T-helper 1 cell treated with Interleukin-12 subunit alpha and Interleukin-12 subunit beta and Interleukin-4 antibody, amounts not matched to agents 30 μg/mL and 1 μg/mL, for 36 hours (primary cell): Measurements from ENCODE around the gene GPANK1.

Source experiments
- H3K27ac Mint-ChIP-seq: one replicate; pipeline ENCODE4 v1.8.0; 2021; ENCODE audit warnings: mild to moderate bottlenecking, mixed read lengths
- H3K27me3 Mint-ChIP-seq: one replicate; pipeline ENCODE4 v1.8.0; 2021; ENCODE audit warnings: low read depth, mixed read lengths
- H3K36me3 Mint-ChIP-seq: one replicate; pipeline ENCODE4 v1.8.0; 2021; ENCODE audit warnings: low read depth, mixed read lengths
- H3K4me1 Mint-ChIP-seq: one replicate; pipeline ENCODE4 v1.8.0; 2021; ENCODE audit warnings: low read depth, mixed read lengths
- H3K4me3 Mint-ChIP-seq: one replicate; pipeline ENCODE4 v1.8.0; 2021; ENCODE audit warnings: mild to moderate bottlenecking, moderate library complexity, mixed read lengths
- H3K9me3 Mint-ChIP-seq: one replicate; pipeline ENCODE4 v1.8.0; 2021; ENCODE audit warnings: mixed read lengths

Gene GPANK1

GRCh38 chr6:31661262-31662123, 3.3 kb downstream of the GPANK1 start:
- H3K36me3 Mint-ChIP-seq: peaks cover 58% of the 10 kb centered on the region
- H3K4me1 Mint-ChIP-seq: peaks cover 60% of the 10 kb centered on the region
- peak overlapping the region; percentile 73 for H3K27ac Mint-ChIP-seq
- H3K4me3 Mint-ChIP-seq: peak overlapping the region; percentile 93
- H3K9me3 Mint-ChIP-seq: no peaks in the 10 kb centered on the region
- H3K27me3 Mint-ChIP-seq: no peaks in the 10 kb centered on the region

- Mint-ChIP-seq H3K27ac (peak within 1 kb of the TSS; percentile 88), H3K4me1 (peaks cover 58% of the 10 kb centered on the region), H3K27me3 (no peaks in the 10 kb centered on the region), H3K4me3 (peak within 1 kb of the TSS; percentile 93), H3K36me3 (peaks cover 55% of the 10 kb centered on the region), H3K9me3 (no peaks in the 10 kb centered on the region)
Observed at GRCh38 chr6:31660381-31661261, 4.2 kb downstream of the GPANK1 start, which contains the start of gene C6orf47. Gene C6orf47 (minus strand): TSS chr6:31660778. CDS start chr6:31659947, 831 bp downstream.

- Mint-ChIP-seq H3K36me3 (peaks cover 57% of the 10 kb centered on the region), H3K27me3 (no peaks in the 10 kb centered on the region), H3K4me1 (peaks cover 60% of the 10 kb centered on the region), H3K4me3 (peak overlapping the region; percentile 93), H3K27ac (peak overlapping the region; percentile 88), H3K9me3 (no peaks in the 10 kb centered on the region)
Observed at GRCh38 chr6:31659649-31660380, 5.0 kb downstream of the GPANK1 start.

- Mint-ChIP-seq H3K9me3 (no peaks in the 10 kb centered on the region), H3K27me3 (no peaks in the 10 kb centered on the region), H3K4me3 (peak overlapping the region; percentile 93), H3K4me1 (peaks cover 55% of the 10 kb centered on the region), H3K36me3 (peaks cover 50% of the 10 kb centered on the region), H3K27ac (peak overlapping the region; percentile 88)
Observed at GRCh38 chr6:31658983-31659648, 5.7 kb downstream of the GPANK1 start.

- peaks cover 45% of the 10 kb centered on the region for H3K36me3 Mint-ChIP-seq
- H3K4me1 Mint-ChIP-seq: peaks cover 47% of the 10 kb centered on the region
- no peaks in the 10 kb centered on the region for H3K9me3 Mint-ChIP-seq
- peak overlapping the region; percentile 67 for H3K27ac Mint-ChIP-seq
- H3K27me3 Mint-ChIP-seq: no peaks in the 10 kb centered on the region
- H3K4me3 Mint-ChIP-seq: peak overlapping the region; percentile 76
Observed at GRCh38 chr6:31658158-31658688, 6.6 kb downstream of the GPANK1 start.

GRCh38 chr6:31657406-31658157, 7.2 kb downstream of the GPANK1 start:
- no peaks in the 10 kb centered on the region for H3K9me3 Mint-ChIP-seq
- peaks cover 42% of the 10 kb centered on the region for H3K36me3 Mint-ChIP-seq
- peak overlapping the region; percentile 67 for H3K27ac Mint-ChIP-seq
- peaks cover 45% of the 10 kb centered on the region for H3K4me1 Mint-ChIP-seq
- H3K27me3 Mint-ChIP-seq: no peaks in the 10 kb centered on the region
- peak overlapping the region; percentile 76 for H3K4me3 Mint-ChIP-seq

GRCh38 chr6:31655349-31656237, 9.2 kb downstream of the GPANK1 start, which contains the start of gene APOM:
Gene APOM (plus strand): TSS chr6:31655894. CDS start chr6:31655967, 73 bp downstream.
- no peaks in the 10 kb centered on the region for H3K27me3 Mint-ChIP-seq
- H3K9me3 Mint-ChIP-seq: no peaks in the 10 kb centered on the region
- peaks cover 47% of the 10 kb centered on the region for H3K4me1 Mint-ChIP-seq
- peak within 1 kb of the TSS; percentile 38 for H3K4me3 Mint-ChIP-seq
- H3K36me3 Mint-ChIP-seq: peaks cover 39% of the 10 kb centered on the region
- H3K27ac Mint-ChIP-seq: no peak within 1 kb of the TSS

GRCh38 chr6:31654574-31655348, 10.0 kb downstream of the GPANK1 start:
- H3K27me3 Mint-ChIP-seq: no peaks in the 10 kb centered on the region
- no peaks in the 10 kb centered on the region for H3K9me3 Mint-ChIP-seq
- peaks cover 46% of the 10 kb centered on the region for H3K4me1 Mint-ChIP-seq
- peaks cover 35% of the 10 kb centered on the region for H3K36me3 Mint-ChIP-seq
- H3K4me3 Mint-ChIP-seq: no peak overlapping the region
- H3K27ac Mint-ChIP-seq: no peak overlapping the region

- Mint-ChIP-seq H3K9me3 (no peaks in the 10 kb centered on the region), H3K27ac (peak overlapping the region; percentile 99), H3K27me3 (no peaks in the 10 kb centered on the region), H3K36me3 (peaks cover 42% of the 10 kb centered on the region), H3K4me3 (peak overlapping the region; percentile 98), H3K4me1 (peaks cover 37% of the 10 kb centered on the region)
Observed at GRCh38 chr6:31652925-31653724, 11.7 kb downstream of the GPANK1 start.

- Mint-ChIP-seq H3K4me3 (peak overlapping the region; percentile 98), H3K27me3 (no peaks in the 10 kb centered on the region), H3K27ac (peak overlapping the region; percentile 99), H3K36me3 (peaks cover 40% of the 10 kb centered on the region), H3K4me1 (peaks cover 27% of the 10 kb centered on the region), H3K9me3 (no peaks in the 10 kb centered on the region)
Observed at GRCh38 chr6:31651602-31652191, 13.1 kb downstream of the GPANK1 start.

GRCh38 chr6:31645325-31645724, 19.5 kb downstream of the GPANK1 start:
- peaks cover 49% of the 10 kb centered on the region for H3K36me3 Mint-ChIP-seq
- no peak overlapping the region for H3K4me3 Mint-ChIP-seq
- no peaks in the 10 kb centered on the region for H3K27me3 Mint-ChIP-seq
- H3K27ac Mint-ChIP-seq: peak overlapping the region; percentile 28
- H3K4me1 Mint-ChIP-seq: peaks cover 10% of the 10 kb centered on the region
- H3K9me3 Mint-ChIP-seq: no peaks in the 10 kb centered on the region
